Caco-2 (cell line): ENCODE data around the gene USP17L15. TPM values are rescaled to one million over a fixed set of nuclear protein-coding genes. Genes with fewer than 3 reads are reported as not detected.
"Not testable (repeated sequence)": the region's sequence is repeated elsewhere in the genome, so short reads cannot be mapped to it uniquely, and the experiment has no call there.

Source experiments
- BruUV-seq: library from RNA; stranded (reverse); fragments of 400-500 nt; replicated peaks from 2 replicates; lab custom pipeline; 2021; lab: Mats Ljungman, UMichigan
- CTCF ChIA-PET: fragments of 300-600 bp; sonication (Branson Sonifier 250); formaldehyde crosslinking; loops from one replicate; lab custom pipeline; 2022; ENCODE audit warnings: antibody characterized with exemption; lab: Charles Lee
- POLR2A ChIA-PET: fragments of 300-600 bp; sonication (Branson Sonifier 250); formaldehyde crosslinking; loops from one replicate; lab custom pipeline; 2022; ENCODE audit warnings: antibody characterized with exemption; lab: Charles Lee
- DNase-seq, 2 experiments: peaks; one replicate each; pipeline versions ENCODE4 v3.0.0 to v3.0.0-alpha.2; 2020 to 2022
- H3K27me3 ChIP-seq: replicated peaks from 2 replicates; pipeline ENCODE4 v1.6.0; 2011; ENCODE audit warnings: low read length; ENCODE audit not compliant: control insufficient read depth, insufficient read depth
- H3K36me3 ChIP-seq: 2 replicates; pipeline ENCODE4 v1.5.1; 2011; ENCODE audit warnings: low read length; ENCODE audit not compliant: control insufficient read depth, insufficient read depth
- H3K4me1 ChIP-seq: fragments of 250-450 bp; sonication (Bioruptor Pico); 2 replicates; pipeline ENCODE4 v1.5.1; 2020; ENCODE audit warnings: mild to moderate bottlenecking
- H3K4me3 ChIP-seq: 2 replicates; pipeline ENCODE4 v1.5.1; 2011; ENCODE audit warnings: low read depth, mild to moderate bottlenecking, control low read depth, low read length
- H3K9me3 ChIP-seq: fragments of 250-450 bp; sonication (Bioruptor Pico); 2 replicates; pipeline ENCODE4 v1.5.1; 2020; ENCODE audit warnings: mild to moderate bottlenecking, moderate library complexity
- H3K27ac Mint-ChIP-seq: one replicate; pipeline ENCODE4 v1.8.0; 2022; ENCODE audit warnings: mixed read lengths; ENCODE audit not compliant: unreplicated experiment
- H3K27me3 Mint-ChIP-seq: one replicate; pipeline ENCODE4 v1.8.0; 2022; ENCODE audit warnings: mixed read lengths; ENCODE audit not compliant: insufficient read depth, unreplicated experiment
- H3K36me3 Mint-ChIP-seq: one replicate; pipeline ENCODE4 v1.8.0; 2022; ENCODE audit warnings: mild to moderate bottlenecking, mixed read lengths; ENCODE audit not compliant: insufficient read depth, unreplicated experiment
- H3K4me1 Mint-ChIP-seq: one replicate; pipeline ENCODE4 v1.8.0; 2022; ENCODE audit warnings: low read depth, mixed read lengths; ENCODE audit not compliant: unreplicated experiment
- H3K4me3 Mint-ChIP-seq: one replicate; pipeline ENCODE4 v1.8.0; 2022; ENCODE audit warnings: mild to moderate bottlenecking, moderate library complexity, mixed read lengths; ENCODE audit not compliant: unreplicated experiment
- H3K9me3 Mint-ChIP-seq: one replicate; pipeline ENCODE4 v1.8.0; 2022; ENCODE audit warnings: mixed read lengths; ENCODE audit not compliant: unreplicated experiment
- intact Hi-C: fragments of 100-400 bp; cut with micrococcal nuclease; formaldehyde crosslinking; loops from one replicate; pipeline ENCODE4 v1.10.0; 2022; ENCODE audit not compliant: unreplicated experiment
- total RNA-seq: library from RNA; stranded (reverse); gene quantifications from 2 replicates; pipeline ENCODE4 v1.2.3, GENCODE V29; 2022

The USP17L15 gene
- total RNA-seq, 1 experiment from 2014 or later = not detected

- H3K4me1 Mint-ChIP-seq, H3K27me3 Mint-ChIP-seq, H3K36me3 ChIP-seq, H3K9me3 Mint-ChIP-seq, H3K36me3 Mint-ChIP-seq, H3K4me3 Mint-ChIP-seq, CTCF ChIA-PET, DNase-seq, BruUV-seq, H3K27me3 ChIP-seq, intact Hi-C loops, H3K4me3 ChIP-seq, POLR2A ChIA-PET, H3K27ac Mint-ChIP-seq, H3K4me1 ChIP-seq, H3K9me3 ChIP-seq: not testable (repeated sequence)
Measured at GRCh38 chr4:9267319-9267718, 33.1 kb downstream of the USP17L15 start, which contains the start of gene USP17L22. USP17L22 (plus strand) TSS chr4:9267619; CDS start chr4:9267619, 0 bp downstream.

- intact Hi-C loops, H3K36me3 Mint-ChIP-seq, H3K9me3 ChIP-seq, H3K27me3 Mint-ChIP-seq, H3K4me1 ChIP-seq, CTCF ChIA-PET, H3K4me3 Mint-ChIP-seq, H3K36me3 ChIP-seq, H3K4me3 ChIP-seq, POLR2A ChIA-PET, H3K4me1 Mint-ChIP-seq, H3K27me3 ChIP-seq, H3K9me3 Mint-ChIP-seq, BruUV-seq, H3K27ac Mint-ChIP-seq: not testable (repeated sequence)
- DNase-seq = peak; percentile 15 to 51
Measured at GRCh38 chr4:9271719-9272118, 37.5 kb downstream of the USP17L15 start.

Other genes starting within 250 kb of the USP17L15 start
- gene FAM90A26, start 64.0 kb upstream of the USP17L15 start, total RNA-seq = not detected in 2 replicates
- not detected in 2 replicates for gene USP17L10, start 23.7 kb upstream of the USP17L15 start, total RNA-seq
- gene USP17L11, start 19.0 kb upstream of the USP17L15 start, total RNA-seq = not detected in 2 replicates
- not detected in 2 replicates for gene USP17L12, start 14.2 kb upstream of the USP17L15 start, total RNA-seq
- not detected in 2 replicates for gene USP17L13, start 9.5 kb upstream of the USP17L15 start, total RNA-seq
- not detected in 2 replicates for gene USP17L17, start 9.5 kb downstream of the USP17L15 start, total RNA-seq
- not detected in 2 replicates for gene USP17L18, start 14.2 kb downstream of the USP17L15 start, total RNA-seq
- gene USP17L19, start 19.0 kb downstream of the USP17L15 start, total RNA-seq = not detected in 2 replicates
- gene USP17L20, start 23.7 kb downstream of the USP17L15 start, total RNA-seq = not detected in 2 replicates
- not detected in 2 replicates for gene USP17L21, start 28.5 kb downstream of the USP17L15 start, total RNA-seq
- not detected in 2 replicates for gene USP17L22, start 33.2 kb downstream of the USP17L15 start, total RNA-seq
- not detected in 2 replicates for gene USP17L24, start 90.8 kb downstream of the USP17L15 start, total RNA-seq
- gene USP17L25, start 95.5 kb downstream of the USP17L15 start, total RNA-seq = not detected in 2 replicates
- not detected in 2 replicates for gene USP17L26, start 100.3 kb downstream of the USP17L15 start, total RNA-seq
- not detected in 2 replicates for gene USP17L5, start 105.0 kb downstream of the USP17L15 start, total RNA-seq
- not detected in 2 replicates for gene USP17L27, start 109.8 kb downstream of the USP17L15 start, total RNA-seq
- gene USP17L28, start 114.5 kb downstream of the USP17L15 start, total RNA-seq = not detected in 2 replicates
- gene USP17L29, start 119.3 kb downstream of the USP17L15 start, total RNA-seq = not detected in 2 replicates
- not detected in 2 replicates for gene USP17L30, start 128.7 kb downstream of the USP17L15 start, total RNA-seq
- not detected in 2 replicates for gene DEFB131A, start 210.0 kb downstream of the USP17L15 start, total RNA-seq